ENCODE results near the gene CNOT3. TPM values are rescaled to one million over a fixed set of nuclear protein-coding genes. Genes with fewer than 3 reads are reported as not detected.

Gene CNOT3
- total and polyA plus RNA-seq, 2 of the 13 experiments (the other 11 are each of a cell fraction or from before 2014, with no cell fraction given) = 4.3 to 5.8 TPM

DNA sequence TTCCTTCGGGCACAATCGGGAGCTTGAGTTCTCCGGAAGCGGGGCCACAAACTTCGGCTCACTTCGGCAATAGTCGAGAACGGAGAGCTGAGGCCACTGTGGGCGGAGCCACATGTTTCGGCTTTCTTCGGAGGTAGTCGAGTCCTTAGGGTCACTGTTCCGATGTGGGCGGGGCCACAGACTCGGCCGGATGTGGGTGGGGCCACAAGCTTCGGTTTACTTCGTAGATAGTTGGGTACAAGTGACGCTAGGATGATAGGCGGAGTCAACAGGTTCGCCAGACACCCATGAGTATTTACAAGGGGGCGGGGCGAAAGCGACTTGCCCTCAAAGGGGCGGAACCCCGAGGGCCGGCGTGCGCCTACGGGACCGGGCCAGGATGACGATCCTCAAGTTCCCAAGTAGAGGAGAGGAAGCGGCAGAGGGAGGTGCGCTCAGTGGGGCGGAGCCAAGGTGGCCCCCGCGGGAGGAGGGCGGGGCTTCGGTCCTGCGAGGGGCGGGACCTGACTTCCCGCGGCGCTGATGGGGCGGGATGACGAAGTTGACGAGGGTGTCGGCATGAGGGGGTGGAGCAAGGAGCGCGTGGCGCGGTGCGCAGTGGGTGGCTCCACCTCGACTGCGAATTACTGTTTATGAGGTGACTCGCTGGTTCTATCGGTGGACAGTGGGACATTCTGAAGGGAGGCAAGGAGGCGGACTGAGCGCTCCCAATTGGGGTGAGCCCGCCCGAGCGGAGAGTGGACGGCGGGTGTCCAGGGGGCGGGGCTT is 52.4 kb downstream of the CNOT3 start (continued):
- TF ChIP-seq IKZF4 (CRISPR knock-in tag; IDR thresholded peaks at IDR 0.05; ENCODE audit: borderline replicate concordance, low read depth, not compliant biosample characterization) = no peak
- no peak for TF ChIP-seq KLF13 (CRISPR knock-in tag; IDR thresholded peaks at IDR 0.05)
- TF ChIP-seq, protein P1, sequence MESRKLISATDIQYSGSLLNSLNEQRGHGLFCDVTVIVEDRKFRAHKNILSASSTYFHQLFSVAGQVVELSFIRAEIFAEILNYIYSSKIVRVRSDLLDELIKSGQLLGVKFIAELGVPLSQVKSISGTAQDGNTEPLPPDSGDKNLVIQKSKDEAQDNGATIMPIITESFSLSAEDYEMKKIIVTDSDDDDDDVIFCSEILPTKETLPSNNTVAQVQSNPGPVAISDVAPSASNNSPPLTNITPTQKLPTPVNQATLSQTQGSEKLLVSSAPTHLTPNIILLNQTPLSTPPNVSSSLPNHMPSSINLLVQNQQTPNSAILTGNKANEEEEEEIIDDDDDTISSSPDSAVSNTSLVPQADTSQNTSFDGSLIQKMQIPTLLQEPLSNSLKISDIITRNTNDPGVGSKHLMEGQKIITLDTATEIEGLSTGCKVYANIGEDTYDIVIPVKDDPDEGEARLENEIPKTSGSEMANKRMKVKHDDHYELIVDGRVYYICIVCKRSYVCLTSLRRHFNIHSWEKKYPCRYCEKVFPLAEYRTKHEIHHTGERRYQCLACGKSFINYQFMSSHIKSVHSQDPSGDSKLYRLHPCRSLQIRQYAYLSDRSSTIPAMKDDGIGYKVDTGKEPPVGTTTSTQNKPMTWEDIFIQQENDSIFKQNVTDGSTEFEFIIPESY (CRISPR knock-in tag; IDR thresholded peaks at IDR 0.05) = 0 out of 2 replicates have a peak, but pooled peaks have one; percentile 26
- no peak for TF ChIP-seq ZNF354B (CRISPR knock-in tag; IDR thresholded peaks at IDR 0.05)
- no peak for TF ChIP-seq ZNF530 (CRISPR knock-in tag; IDR thresholded peaks at IDR 0.05; ENCODE audit: low read depth)
- peak; percentile 52; the same call in 1 of the 2 replicates for TF ChIP-seq ZNF335 (CRISPR knock-in tag; IDR thresholded peaks at IDR 0.05)
- no peak for TF ChIP-seq RARG (CRISPR knock-in tag; IDR thresholded peaks at IDR 0.05; ENCODE audit: low read depth)
- peak; percentile 56 for TF ChIP-seq SAP130 (CRISPR knock-in tag; IDR thresholded peaks at IDR 0.05; ENCODE audit: low read depth)
- TF ChIP-seq HDAC6 (IDR thresholded peaks at IDR 0.05; ENCODE audit: low read depth, low read length) = no peak
- TF ChIP-seq ESRRA (CRISPR knock-in tag; IDR thresholded peaks at IDR 0.05; ENCODE audit: low read depth) = no peak
- TF ChIP-seq, protein P2, sequence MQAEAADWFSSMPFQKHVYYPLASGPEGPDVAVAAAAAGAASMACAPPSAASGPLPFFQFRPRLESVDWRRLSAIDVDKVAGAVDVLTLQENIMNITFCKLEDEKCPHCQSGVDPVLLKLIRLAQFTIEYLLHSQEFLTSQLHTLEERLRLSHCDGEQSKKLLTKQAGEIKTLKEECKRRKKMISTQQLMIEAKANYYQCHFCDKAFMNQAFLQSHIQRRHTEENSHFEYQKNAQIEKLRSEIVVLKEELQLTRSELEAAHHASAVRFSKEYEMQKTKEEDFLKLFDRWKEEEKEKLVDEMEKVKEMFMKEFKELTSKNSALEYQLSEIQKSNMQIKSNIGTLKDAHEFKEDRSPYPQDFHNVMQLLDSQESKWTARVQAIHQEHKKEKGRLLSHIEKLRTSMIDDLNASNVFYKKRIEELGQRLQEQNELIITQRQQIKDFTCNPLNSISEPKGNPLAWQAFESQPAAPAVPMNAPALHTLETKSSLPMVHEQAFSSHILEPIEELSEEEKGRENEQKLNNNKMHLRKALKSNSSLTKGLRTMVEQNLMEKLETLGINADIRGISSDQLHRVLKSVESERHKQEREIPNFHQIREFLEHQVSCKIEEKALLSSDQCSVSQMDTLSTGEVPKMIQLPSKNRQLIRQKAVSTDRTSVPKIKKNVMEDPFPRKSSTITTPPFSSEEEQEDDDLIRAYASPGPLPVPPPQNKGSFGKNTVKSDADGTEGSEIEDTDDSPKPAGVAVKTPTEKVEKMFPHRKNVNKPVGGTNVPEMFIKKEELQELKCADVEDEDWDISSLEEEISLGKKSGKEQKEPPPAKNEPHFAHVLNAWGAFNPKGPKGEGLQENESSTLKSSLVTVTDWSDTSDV (CRISPR knock-in tag; IDR thresholded peaks at IDR 0.05) = 0 out of 2 replicates have a peak, but pooled peaks have one; percentile 45
- TF ChIP-seq STAG1 (CRISPR knock-in tag; IDR thresholded peaks at IDR 0.05) = no peak
- TF ChIP-seq MED8 (CRISPR knock-in tag; IDR thresholded peaks at IDR 0.05; ENCODE audit: insufficient replicate concordance) = no peak
- TF ChIP-seq TMF1 (CRISPR knock-in tag; IDR thresholded peaks at IDR 0.05; ENCODE audit: low read depth) = no peak
- TF ChIP-seq ZNF749 (CRISPR knock-in tag; IDR thresholded peaks at IDR 0.05; ENCODE audit: borderline replicate concordance) = no peak
- no peak for TF ChIP-seq CENPT (CRISPR knock-in tag; IDR thresholded peaks at IDR 0.05; ENCODE audit: low read depth)
- TF ChIP-seq, protein P3, sequence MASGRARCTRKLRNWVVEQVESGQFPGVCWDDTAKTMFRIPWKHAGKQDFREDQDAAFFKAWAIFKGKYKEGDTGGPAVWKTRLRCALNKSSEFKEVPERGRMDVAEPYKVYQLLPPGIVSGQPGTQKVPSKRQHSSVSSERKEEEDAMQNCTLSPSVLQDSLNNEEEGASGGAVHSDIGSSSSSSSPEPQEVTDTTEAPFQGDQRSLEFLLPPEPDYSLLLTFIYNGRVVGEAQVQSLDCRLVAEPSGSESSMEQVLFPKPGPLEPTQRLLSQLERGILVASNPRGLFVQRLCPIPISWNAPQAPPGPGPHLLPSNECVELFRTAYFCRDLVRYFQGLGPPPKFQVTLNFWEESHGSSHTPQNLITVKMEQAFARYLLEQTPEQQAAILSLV (CRISPR knock-in tag; IDR thresholded peaks at IDR 0.05; ENCODE audit: borderline replicate concordance) = no peak
- TF ChIP-seq, protein P4, sequence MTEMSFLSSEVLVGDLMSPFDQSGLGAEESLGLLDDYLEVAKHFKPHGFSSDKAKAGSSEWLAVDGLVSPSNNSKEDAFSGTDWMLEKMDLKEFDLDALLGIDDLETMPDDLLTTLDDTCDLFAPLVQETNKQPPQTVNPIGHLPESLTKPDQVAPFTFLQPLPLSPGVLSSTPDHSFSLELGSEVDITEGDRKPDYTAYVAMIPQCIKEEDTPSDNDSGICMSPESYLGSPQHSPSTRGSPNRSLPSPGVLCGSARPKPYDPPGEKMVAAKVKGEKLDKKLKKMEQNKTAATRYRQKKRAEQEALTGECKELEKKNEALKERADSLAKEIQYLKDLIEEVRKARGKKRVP (CRISPR knock-in tag; IDR thresholded peaks at IDR 0.05) = peak in 1 of 2 experiments; percentile 32; a peak in 1 of 4 replicates
- no peak; the same call in 1 of the 2 replicates for TF ChIP-seq TBX2 (CRISPR knock-in tag; IDR thresholded peaks at IDR 0.05; ENCODE audit: borderline replicate concordance)
- TF ChIP-seq ARHGAP35 (CRISPR knock-in tag; IDR thresholded peaks at IDR 0.05; ENCODE audit: borderline replicate concordance) = peak; percentile 45; the same call in 1 of the 2 replicates

Measured in HepG2 (cell line).